Stimulated activated CD8-positive, alpha-beta memory T cell treated with anti-CD3 and anti-CD28 coated beads, Interleukin-15, amount 100 ng/mL, for 24 hours (primary cell): ENCODE data around the gene TMEM30A.

ENCODE experiments used
- DNase-seq: peaks from one replicate; pipeline ENCODE4 v3.0.0-alpha.2; 2020; ENCODE audit warnings: low read depth

The TMEM30A gene

DNA sequence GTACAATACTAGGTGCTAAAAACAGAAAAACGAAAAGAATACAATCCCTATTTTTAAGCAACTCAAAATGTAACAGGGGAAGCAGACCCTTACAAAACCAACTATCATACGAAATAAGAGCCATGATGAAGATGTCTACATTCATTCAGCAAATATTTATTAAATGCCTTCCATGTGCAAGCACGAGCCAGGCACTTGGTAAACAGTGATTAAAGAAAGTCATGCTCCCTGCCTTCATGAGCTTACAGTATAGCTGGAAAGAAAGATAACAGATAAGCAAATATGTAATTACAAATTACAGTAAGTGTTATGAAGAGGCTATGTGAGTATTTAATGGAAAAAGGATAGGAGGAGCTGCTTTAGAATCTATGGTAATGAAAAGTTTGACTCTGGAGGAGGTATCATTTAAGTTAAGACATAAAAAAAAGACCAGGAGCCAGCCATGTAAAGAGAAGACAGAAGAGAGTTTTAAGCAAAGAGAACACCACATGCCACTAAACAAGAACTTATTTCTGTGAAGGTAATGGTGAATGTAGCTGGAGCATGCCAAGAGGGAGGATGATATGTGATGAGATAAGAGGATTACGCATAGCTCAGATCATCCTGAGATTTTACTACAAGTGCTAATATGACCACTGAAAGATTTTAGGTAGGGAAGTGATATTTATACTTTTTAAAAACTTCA, 21.7 kb downstream of the TMEM30A start:
- no peak for DNase-seq

GRCh38 chr6:75261299-75261698, 23.3 kb downstream of the TMEM30A start:
- no peak for DNase-seq

DNA sequence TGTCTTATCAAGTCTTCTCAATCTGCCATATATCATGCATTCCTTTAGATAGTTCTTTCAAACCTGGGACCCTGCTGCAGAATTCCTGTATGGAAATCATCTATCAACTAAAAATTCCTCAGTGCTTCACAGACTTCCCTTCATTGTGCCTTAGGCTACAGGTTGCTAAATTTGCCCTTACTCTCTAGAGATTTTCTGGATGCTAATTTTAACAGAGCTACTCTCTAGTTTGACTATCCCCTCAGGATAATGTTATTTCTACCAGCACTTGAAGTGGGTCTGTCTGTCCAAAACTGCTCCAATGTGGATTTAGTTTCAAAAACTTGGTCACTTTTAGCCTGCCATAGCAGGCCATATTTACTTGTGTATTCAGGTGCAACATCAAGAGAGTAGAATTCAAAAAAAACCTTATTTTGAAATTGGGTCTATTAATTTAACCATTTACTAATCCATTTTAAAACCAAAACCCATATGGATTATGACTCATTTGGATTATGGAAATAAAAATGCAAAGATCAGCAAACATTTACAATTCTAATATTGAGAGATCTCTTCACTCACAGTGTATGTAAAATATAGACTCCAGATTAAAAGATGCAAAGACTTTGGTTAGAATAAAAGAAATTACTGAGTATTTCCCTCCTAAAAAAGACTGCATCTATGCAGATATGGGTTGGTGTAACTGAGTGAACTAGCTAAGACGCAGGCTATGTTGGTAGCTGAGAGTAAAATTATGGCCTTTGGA, 27.1 kb downstream of the TMEM30A start:
- DNase-seq, result no peak

- no peak for DNase-seq
Measured at GRCh38 chr6:75250552-75250951, 34.0 kb downstream of the TMEM30A start.

GRCh38 chr6:75249837-75250236, 34.8 kb downstream of the TMEM30A start:
- no peak for DNase-seq

DNA sequence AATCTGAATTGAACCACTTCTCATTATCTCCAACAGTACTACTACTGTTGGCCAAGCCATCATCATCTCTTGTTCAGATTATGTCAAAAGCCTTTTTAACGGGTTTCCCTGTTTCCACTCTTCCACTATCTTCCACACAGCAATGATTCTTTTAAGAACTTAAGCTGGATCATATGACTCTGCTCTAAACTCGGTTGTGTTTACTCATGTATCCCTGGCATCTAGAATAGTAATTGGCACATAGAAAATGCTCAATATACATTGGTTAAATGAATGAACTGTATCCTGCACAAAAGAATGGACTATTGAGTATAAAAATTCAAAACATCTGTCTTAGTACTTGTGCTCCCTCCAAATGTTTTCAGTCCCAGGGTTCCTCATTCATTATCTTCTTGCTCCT, 38.2 kb downstream of the TMEM30A start:
- DNase-seq, result no peak

DNA sequence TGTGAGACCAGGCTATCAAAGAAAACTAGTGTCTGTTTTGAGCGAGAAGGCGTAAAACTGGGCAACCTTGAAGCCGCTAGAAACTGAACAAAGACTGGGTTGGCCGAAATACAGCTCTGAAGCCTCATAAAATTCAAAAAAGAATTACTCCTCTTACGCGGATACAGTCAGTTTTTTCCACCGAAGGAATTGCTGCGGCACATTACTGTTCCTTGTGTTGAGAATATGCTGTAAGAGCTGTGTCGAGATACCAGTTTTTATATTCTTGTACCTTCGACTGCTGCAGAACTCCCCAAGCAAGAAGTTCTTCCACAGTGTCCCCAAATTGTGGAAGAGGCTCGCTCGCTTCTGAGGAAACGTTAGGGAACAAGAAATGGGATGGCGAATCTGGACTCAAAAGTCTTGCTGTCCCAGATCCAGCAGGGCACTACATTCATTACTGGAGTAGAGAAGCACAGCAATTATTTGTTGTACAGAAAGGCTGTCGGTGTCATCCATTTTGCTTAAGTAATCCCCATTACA, 40.5 kb downstream of the TMEM30A start:
- DNase-seq, result no peak

DNA sequence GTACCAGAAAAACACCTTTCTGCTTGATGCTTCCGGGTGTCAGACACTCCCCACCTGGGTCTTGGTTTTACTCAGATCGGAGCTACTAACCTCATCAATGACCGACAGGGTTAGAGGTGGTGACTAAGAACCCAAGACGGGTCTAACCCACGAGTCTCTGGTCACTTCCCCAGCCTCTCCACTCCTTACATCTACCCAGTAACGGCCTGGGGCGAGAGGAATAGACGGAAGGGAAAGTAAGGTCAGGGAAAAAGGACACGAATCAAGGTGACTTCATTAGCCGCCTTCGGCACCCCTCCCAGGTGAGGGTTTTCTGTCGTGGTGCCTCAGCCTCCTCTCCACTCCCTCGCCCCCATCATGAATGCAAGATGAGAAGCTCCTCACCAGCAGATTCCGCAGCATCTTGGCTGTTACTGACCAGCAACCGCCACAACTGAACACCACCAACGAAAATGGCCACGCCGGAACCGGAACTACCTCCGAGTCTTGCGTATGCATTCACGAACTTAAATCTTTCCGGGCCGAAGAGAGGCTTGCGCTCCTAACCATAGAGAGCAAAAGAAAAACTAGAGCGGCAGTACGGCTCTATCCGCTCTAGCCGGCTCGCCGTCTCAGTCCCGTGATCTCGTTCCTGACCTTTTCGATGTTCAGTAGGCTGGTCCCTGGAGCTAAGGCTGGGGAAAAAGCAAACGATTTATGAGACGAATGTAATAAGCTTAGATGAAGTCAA, 41.1 kb downstream of the TMEM30A start, which contains the start of gene COX7A2:
TSS of gene COX7A2 (minus strand) at position 469 of the 730 bp plus-strand sequence. CDS start at position 402, 67 bp downstream.
- peak; percentile 54 for DNase-seq

- DNase-seq, result no peak
Measured at GRCh38 chr6:75236630-75237029, 48.0 kb downstream of the TMEM30A start.

- no peak for DNase-seq
Measured at GRCh38 chr6:75235271-75235670, 49.3 kb downstream of the TMEM30A start.

DNA sequence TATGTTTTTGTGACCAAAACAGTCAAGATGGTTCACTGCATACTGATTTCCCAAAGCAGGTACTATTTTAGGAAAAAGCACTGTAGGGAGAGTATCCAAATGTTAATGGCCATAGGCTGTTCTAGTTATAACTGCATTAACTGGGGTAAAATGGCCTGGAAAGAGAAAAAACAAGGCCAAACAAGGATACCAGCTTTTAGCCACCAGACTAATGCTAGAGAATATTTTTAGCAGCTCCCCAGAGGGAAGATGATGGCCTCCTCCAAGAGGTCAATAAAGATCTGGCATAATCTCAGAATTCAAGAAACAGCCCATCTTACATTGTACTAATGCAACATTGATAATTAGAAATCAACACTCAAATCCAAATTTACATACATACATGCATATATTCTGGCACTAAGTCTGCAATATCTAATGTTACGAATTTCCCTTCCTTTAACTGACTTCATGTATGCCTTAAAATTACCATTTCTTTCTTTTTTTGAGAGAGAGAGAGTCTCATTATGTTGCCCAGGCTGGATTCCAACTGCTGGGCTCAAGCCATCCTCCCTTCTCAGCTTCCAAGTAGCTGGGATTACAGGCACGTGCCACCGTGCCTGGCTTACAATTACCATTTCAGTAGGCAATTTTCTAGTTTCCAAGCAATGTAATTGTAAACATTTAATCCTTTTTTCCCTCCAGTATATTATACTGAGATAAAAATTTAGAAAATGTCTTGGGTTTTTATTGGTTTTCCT, 50.3 kb downstream of the TMEM30A start:
- DNase-seq, result no peak

DNA sequence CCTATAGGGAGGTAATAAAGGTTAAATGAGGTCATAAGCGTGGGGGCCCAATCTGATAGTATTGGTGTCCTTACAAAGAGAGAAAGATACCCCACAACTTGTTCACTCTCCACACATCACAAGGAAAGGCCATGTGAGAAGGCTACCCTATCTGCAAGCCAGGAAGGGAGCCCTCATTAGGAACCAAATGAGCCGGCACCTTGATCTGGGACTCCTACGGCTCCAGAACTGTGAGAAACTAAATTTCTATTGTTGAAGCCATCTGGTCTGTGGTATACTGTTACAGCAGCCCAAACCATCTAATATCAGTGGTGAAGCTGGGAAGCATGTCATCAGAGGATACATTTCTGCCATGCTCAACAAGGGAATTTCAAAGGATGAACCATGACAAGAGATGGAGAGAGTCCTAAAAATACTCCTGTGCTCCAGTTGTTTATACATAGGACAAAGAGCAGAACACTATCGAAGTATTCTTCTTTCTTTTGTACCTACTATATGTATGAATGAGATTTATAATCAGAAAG, 51.4 kb downstream of the TMEM30A start:
- DNase-seq, result no peak

DNA sequence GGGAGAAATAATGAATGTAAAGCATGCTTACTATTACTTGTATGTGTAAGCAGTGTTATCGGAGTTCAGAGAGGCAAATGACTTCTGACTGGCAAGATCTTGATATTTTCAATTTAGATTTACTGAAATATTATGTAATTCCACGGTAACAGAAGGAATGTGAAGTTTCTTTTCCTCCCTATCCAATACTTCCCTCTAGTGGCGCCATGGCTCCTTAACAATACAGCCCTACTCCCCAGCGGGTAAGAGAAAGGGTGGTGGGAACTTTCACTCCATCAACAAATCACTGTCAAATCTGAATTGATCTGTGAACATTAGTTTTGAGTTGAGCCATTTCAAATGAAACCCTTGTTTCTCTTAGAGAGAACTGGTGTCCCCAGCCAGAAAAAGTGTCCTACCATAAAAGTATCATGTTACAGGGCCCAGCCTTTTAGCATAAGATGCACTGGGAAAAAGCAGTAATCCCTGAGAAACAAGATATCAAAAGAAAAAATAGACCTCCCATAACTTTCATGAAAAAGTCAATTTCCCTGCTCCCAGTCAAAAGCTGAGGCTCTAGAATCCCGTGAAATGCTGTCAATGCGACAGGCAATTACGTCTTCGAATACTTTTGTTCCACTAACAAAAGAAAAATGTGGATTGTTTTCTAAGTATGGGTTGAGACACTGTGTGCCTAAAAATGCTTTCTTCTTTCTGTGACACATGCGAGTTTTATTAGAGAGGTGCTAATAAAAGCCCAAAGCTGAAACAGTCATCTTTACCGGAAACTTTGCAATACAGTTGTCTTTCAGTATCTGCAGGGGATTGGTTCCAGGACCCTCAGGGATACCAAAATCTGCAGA, 53.9 kb downstream of the TMEM30A start:
- no peak for DNase-seq

DNA sequence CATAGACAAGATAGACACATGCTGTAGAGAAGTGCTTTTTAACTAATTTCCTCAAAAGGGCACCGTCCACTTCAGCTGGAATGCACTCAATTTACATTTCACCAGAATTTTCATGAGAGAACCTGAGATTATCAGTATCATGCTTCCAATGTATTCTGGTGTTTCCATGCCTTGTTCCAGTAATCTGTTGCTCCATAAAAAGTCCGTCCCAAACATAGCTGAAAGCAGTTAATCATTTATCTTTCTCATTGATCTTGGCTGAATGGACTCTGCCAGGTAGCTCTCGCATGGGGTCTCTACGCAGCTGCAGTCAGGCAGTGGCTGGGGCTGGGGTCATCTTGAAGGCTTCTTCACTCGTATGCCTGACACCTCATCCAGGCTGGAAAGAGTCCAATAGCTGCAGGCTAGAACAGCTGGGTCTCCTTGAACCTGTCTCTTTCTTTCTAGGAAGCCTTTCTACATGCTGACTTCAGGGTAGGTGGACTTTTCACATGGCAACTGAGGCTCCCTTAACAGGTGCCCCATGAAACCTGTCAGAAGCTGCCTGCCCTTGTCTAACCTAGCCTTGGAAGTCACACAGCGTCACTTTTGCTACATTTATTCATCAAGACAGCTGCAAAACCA, 60.2 kb downstream of the TMEM30A start:
- DNase-seq, result no peak

GRCh38 chr6:75223428-75223827, 61.2 kb downstream of the TMEM30A start:
- DNase-seq, result no peak

- DNase-seq, result no peak
Measured at GRCh38 chr6:75222261-75222660, 62.3 kb downstream of the TMEM30A start.

GRCh38 chr6:75221116-75221515, 63.5 kb downstream of the TMEM30A start:
- DNase-seq, result no peak

DNA sequence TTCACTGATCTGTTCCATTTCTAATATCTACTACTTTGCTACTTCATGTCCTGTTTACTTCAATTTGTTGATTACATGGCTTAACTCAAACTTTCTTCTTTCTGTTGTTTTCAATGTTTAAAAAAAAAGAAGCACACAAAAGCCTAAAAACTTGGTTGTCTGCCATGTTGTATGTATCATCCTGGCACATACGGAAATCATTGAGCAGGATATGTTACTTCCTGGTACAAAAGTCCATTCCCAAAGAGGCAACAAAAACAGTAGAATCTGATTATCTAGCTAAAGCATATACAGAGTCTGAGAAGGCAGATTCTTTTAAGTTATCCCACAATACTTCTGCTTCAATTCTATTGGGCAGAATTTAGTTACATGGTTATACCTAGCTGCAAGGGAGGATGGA, 64.2 kb downstream of the TMEM30A start:
- DNase-seq, result no peak

DNA sequence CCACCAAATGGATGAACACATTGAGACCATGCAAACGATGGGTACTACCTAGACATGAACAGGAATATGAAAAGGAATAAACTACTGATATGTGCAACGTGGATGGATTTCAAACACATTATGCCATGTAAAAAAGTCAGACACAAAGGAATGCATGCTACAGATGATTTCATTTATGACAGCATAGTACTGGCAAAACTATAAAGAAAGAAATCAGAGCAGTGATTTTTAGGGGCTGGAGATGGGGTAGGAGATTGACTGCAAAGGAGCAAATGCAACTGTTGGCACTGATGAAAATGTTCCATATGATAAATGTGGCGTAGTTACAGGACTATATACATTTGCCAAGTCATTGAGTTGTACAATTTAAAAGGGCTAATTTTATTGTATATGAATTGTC, 65.3 kb downstream of the TMEM30A start:
- DNase-seq, result no peak

DNA sequence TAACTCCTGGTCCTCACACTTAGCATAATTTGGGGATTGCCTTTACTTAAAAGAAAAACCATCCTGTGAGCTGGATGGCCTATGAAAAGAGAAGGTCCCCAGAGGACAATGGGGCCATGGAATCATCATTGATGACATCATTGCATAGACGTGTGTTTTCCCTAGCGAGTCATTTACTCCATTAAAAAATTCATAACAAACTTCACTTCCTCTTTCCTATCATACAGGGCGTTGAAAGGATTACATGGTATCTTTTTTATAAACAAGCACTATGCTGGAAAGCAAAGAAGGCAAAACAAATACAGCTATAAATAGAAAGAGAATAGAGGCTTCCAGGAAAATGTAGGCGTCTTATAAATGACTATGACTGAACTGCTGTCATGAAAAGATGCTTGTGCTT, 67.4 kb downstream of the TMEM30A start:
- DNase-seq, result no peak
